GM12873 (cell line): Measurements from ENCODE around the gene APCDD1.

Experiments
- TF ChIP-seq, protein P1 (sequence below): IDR thresholded peaks from 2 replicates; pipeline ENCODE4 v1.5.1; 2012; ENCODE audit warnings: low read depth, mild to moderate bottlenecking, moderate library complexity, low read length, control low read depth; ENCODE audit not compliant: insufficient read depth; ENCODE audit errors: missing control alignments

APCDD1 gene

GRCh38 chr18:10455726-10456453, 1.5 kb downstream of the APCDD1 start:
- TF ChIP-seq, protein P1, sequence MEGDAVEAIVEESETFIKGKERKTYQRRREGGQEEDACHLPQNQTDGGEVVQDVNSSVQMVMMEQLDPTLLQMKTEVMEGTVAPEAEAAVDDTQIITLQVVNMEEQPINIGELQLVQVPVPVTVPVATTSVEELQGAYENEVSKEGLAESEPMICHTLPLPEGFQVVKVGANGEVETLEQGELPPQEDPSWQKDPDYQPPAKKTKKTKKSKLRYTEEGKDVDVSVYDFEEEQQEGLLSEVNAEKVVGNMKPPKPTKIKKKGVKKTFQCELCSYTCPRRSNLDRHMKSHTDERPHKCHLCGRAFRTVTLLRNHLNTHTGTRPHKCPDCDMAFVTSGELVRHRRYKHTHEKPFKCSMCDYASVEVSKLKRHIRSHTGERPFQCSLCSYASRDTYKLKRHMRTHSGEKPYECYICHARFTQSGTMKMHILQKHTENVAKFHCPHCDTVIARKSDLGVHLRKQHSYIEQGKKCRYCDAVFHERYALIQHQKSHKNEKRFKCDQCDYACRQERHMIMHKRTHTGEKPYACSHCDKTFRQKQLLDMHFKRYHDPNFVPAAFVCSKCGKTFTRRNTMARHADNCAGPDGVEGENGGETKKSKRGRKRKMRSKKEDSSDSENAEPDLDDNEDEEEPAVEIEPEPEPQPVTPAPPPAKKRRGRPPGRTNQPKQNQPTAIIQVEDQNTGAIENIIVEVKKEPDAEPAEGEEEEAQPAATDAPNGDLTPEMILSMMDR: no peak

- TF ChIP-seq, protein P1: no peak
Observed at GRCh38 chr18:10456718-10457117, 2.3 kb downstream of the APCDD1 start.

GRCh38 chr18:10457128-10457527, 2.7 kb downstream of the APCDD1 start:
- TF ChIP-seq, protein P1: no peak

DNA sequence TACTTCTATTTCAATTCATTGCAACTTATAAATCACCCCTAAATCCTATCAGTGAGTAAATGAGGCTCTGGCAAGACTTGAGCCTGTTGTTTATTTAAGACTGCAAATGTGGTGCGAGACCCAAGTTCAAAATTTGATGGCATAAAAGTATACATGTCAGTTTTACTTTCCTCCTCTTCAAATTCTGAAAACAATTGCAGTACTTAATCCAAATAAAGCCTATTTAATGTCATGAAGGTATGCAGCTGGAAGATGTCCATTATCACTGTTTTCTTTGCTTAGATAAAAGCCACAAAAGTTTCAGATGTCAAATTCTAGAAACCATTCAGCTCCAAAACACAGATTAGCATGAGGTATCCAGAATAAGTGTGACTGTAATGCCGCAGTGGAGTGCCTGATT, 3.3 kb downstream of the APCDD1 start:
- TF ChIP-seq, protein P1: no peak

DNA sequence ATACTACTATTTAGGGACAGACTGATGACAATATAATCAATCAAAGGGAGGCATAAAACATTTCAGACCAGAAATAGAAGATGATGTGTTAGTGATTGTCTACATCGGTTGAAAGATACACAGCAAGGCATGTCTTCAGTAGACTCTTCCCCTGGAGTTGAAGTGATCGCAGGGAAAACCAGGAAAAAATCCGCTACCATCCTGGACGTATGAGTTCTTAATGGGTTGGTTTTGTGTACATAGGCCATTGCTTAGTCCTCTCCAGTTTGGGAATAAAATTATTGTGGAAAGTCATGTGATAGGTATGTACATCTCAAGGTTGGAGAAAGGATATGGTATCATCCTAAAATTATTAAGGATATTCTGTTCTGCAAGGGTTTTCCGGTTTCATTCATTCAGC, 4.3 kb downstream of the APCDD1 start:
- TF ChIP-seq, protein P1: no peak

- TF ChIP-seq, protein P1: no peak
Observed at GRCh38 chr18:10459587-10459986, 5.2 kb downstream of the APCDD1 start.

DNA sequence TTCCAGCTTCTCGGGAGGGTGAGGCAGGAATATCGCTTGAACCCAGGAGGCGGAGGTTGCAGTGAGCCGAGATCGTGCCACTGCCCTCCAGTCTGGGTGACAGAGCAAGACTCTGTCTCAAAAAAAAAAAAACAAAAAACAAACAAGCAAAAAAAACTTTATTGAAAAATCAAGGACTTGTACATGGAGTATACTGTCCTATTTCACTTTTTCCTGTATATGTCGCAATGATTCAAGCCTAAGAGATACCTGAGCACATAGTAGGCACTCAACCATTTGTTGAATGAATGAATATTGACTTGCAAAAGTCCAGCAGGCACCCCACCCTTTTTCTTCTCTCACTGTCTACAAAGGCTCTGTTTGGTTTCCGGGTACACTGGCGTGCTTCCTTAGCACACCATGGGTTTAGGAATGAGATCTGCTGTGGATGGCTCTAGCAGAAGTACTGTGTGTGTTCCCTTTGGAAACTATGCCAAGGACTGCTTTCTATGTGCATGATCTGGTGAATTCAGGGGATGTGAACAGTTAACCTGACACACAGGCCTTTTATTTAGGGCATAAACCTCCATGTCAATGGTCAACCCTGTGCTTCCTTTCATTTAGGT, 6.1 kb downstream of the APCDD1 start:
- TF ChIP-seq, protein P1: no peak
